Gastrocnemius medialis (tissue), 4 donors: Measurements from ENCODE around the gene RAX.

Experiments
- POLR2A ChIP-seq, 2 donors: fragments of 450-650 bp; IDR thresholded peaks; one replicate each; pipeline ENCODE4 v1.6.1; 2017; ENCODE audit warnings: antibody characterized with exemption in 2 of 2, mild to moderate bottlenecking in 2 of 2, moderate library complexity in 2 of 2
- TF ChIP-seq, protein P1 (sequence below), 5 experiments: fragments of 450-650 bp in 3 of 5; fragments of 200-600 bp in 2 of 5; sonication (generic) in 2 of 5; IDR thresholded peaks in 4 of 5; conservative IDR thresholded peaks in 1 of 5; 1 replicate in 4 of 5; 2 replicates in 1 of 5; pipeline ENCODE4 v1.5.1; 2016 to 2019; ENCODE audit warnings: antibody characterized with exemption in 5 of 5, mild to moderate bottlenecking in 3 of 5, moderate library complexity in 3 of 5

DNA sequence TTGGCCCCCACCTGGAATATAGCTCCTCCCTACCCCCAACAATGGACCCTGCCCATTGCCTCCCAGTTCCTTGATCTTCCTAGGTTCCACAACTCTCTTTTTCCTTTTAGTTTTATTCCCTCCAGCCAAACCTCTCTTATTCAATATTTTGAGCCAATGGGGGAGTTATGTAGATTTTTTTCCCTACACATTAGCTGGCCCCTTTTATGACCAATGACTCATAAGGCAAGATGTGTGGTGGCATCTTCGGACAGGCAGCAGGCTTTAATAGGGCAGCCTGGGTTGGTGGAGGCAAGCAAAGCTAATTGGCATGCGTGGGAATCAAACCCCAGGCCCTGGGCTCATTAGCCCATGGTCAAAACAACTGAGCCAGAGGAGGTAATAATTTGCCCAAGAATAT lies 44.1 kb downstream of the RAX start:
- TF ChIP-seq, protein P1, sequence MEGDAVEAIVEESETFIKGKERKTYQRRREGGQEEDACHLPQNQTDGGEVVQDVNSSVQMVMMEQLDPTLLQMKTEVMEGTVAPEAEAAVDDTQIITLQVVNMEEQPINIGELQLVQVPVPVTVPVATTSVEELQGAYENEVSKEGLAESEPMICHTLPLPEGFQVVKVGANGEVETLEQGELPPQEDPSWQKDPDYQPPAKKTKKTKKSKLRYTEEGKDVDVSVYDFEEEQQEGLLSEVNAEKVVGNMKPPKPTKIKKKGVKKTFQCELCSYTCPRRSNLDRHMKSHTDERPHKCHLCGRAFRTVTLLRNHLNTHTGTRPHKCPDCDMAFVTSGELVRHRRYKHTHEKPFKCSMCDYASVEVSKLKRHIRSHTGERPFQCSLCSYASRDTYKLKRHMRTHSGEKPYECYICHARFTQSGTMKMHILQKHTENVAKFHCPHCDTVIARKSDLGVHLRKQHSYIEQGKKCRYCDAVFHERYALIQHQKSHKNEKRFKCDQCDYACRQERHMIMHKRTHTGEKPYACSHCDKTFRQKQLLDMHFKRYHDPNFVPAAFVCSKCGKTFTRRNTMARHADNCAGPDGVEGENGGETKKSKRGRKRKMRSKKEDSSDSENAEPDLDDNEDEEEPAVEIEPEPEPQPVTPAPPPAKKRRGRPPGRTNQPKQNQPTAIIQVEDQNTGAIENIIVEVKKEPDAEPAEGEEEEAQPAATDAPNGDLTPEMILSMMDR (IDR thresholded peaks at IDR 0.05 in 4 of 5, conservative IDR thresholded peaks at IDR 0.05 in 1 of 5) = no peak
- TF ChIP-seq POLR2A (IDR thresholded peaks at IDR 0.05) = no peak
